B cell (primary cell): ENCODE results near the gene PLVAP. TPM values are rescaled to one million over a fixed set of nuclear protein-coding genes. Genes with fewer than 3 reads are reported as not detected.

Source experiments
- ATAC-seq: fragments of 200-7000 bp; cut with Tn5 transposase; one replicate; pipeline ENCODE4 v1.10.0; 2021; ENCODE audit warnings: low read depth, mild to moderate bottlenecking, moderate number of reproducible peaks, moderate library complexity
- CTCF ChIA-PET: fragments of 350-600 bp; sonication (Branson Sonifier 250); formaldehyde crosslinking; loops from one replicate; lab custom pipeline; 2021; ENCODE audit warnings: antibody characterized with exemption, inconsistent platforms; lab: Charles Lee
- POLR2A ChIA-PET: fragments of 350-600 bp; sonication (Branson Sonifier 250); formaldehyde crosslinking; loops from one replicate; lab custom pipeline; 2021; ENCODE audit warnings: antibody characterized with exemption; lab: Charles Lee
- DNase-seq: peaks from one replicate; pipeline ENCODE4 v3.0.0; 2013
- H2AFZ ChIP-seq: 2 replicates; pipeline ENCODE4 v1.6.1; 2012; ENCODE audit warnings: mild to moderate bottlenecking, low read depth, low read length; ENCODE audit not compliant: insufficient read depth, poor library complexity, severe bottlenecking
- H3K27ac ChIP-seq, 2 donors: 1 replicate in 1 of 2; 2 replicates in 1 of 2; pipeline ENCODE4 v1.5.1; 2012 to 2013; ENCODE audit warnings: low read length in 2 of 2, mild to moderate bottlenecking in 2 of 2, moderate library complexity in 1 of 2
- H3K27me3 ChIP-seq, 4 experiments: fragments of 200-600 bp in 1 of 4; sonication (generic) in 1 of 4; replicated peaks in 1 of 4; 1 replicate in 2 of 4; 2 replicates in 2 of 4; pipeline versions ENCODE4 v1.6.1 to v1.7.0; 2013 to 2016; ENCODE audit warnings: low read length in 3 of 4, mild to moderate bottlenecking in 2 of 4, mixed read lengths in 1 of 4, moderate library complexity in 1 of 4; ENCODE audit not compliant: insufficient read depth in 4 of 4, control insufficient read depth in 3 of 4; ENCODE audit errors: control extremely low read depth in 1 of 4
- H3K36me3 ChIP-seq, 2 experiments: replicated peaks in 1 of 2; 1 replicate in 1 of 2; 2 replicates in 1 of 2; pipeline versions ENCODE4 v1.6.1 to v1.7.1; 2013; ENCODE audit warnings: low read length in 1 of 2; ENCODE audit not compliant: insufficient read depth in 2 of 2, control insufficient read depth in 1 of 2; ENCODE audit errors: control extremely low read depth in 1 of 2, extremely low read depth in 1 of 2
- H3K4me1 ChIP-seq, 2 donors: fragments of 200-600 bp in 1 of 2; sonication (generic) in 1 of 2; 1 replicate in 1 of 2; 2 replicates in 1 of 2; pipeline versions ENCODE4 v1.5.1 to v1.6.1; 2013 to 2017; ENCODE audit warnings: low read length in 2 of 2; ENCODE audit not compliant: control insufficient read depth in 2 of 2, insufficient read depth in 2 of 2
- H3K4me2 ChIP-seq: replicated peaks from 2 replicates; pipeline ENCODE3; 2012; ENCODE audit warnings: mild to moderate bottlenecking, low read depth, low read length; ENCODE audit not compliant: poor library complexity, severe bottlenecking
- H3K4me3 ChIP-seq, 5 experiments: fragments of 200-600 bp in 1 of 5; sonication (generic) in 1 of 5; 1 replicate in 3 of 5; 2 replicates in 2 of 5; pipeline versions ENCODE4 v1.5.1 to v1.7.0; 2011 to 2016; ENCODE audit warnings: low read length in 4 of 5, mild to moderate bottlenecking in 4 of 5, low read depth in 2 of 5, control low read depth in 1 of 5, moderate library complexity in 1 of 5; ENCODE audit not compliant: insufficient read depth in 1 of 5; ENCODE audit errors: control extremely low read depth in 1 of 5, extremely low read depth in 1 of 5
- H3K79me2 ChIP-seq: fragments of 200-600 bp; sonication (generic); one replicate; pipeline ENCODE4 v1.6.0; 2016; ENCODE audit warnings: low read length; ENCODE audit not compliant: control insufficient read depth, insufficient read depth
- H3K9ac ChIP-seq: fragments of 200-600 bp; sonication (generic); 2 replicates; pipeline ENCODE4 v1.6.1; 2017; ENCODE audit warnings: mild to moderate bottlenecking, low read length, moderate library complexity
- H3K9me3 ChIP-seq, 3 donors: one replicate each; pipeline versions ENCODE4 v1.6.1 to v1.7.1; 2013; ENCODE audit warnings: low read length in 2 of 3; ENCODE audit not compliant: control insufficient read depth in 2 of 3, insufficient read depth in 1 of 3; ENCODE audit errors: control extremely low read depth in 1 of 3
- H4K20me1 ChIP-seq: 2 replicates; pipeline ENCODE4 v1.6.0; 2012; ENCODE audit warnings: mild to moderate bottlenecking, low read length; ENCODE audit not compliant: insufficient read depth, control insufficient read depth, poor library complexity, severe bottlenecking
- H3K27ac Mint-ChIP-seq: one replicate; pipeline ENCODE4 v1.8.0; 2021; ENCODE audit warnings: mixed read lengths
- H3K27me3 Mint-ChIP-seq: one replicate; pipeline ENCODE4 v1.8.0; 2021; ENCODE audit warnings: mixed read lengths
- H3K4me1 Mint-ChIP-seq: one replicate; pipeline ENCODE4 v1.8.0; 2021; ENCODE audit warnings: mixed read lengths
- H3K4me3 Mint-ChIP-seq: one replicate; pipeline ENCODE4 v1.8.0; 2021; ENCODE audit warnings: mixed read lengths
- H3K9me3 Mint-ChIP-seq: one replicate; pipeline ENCODE4 v1.8.0; 2022; ENCODE audit warnings: mixed read lengths; ENCODE audit not compliant: insufficient read depth
- CTCF ChIP-seq: fragments of 200-600 bp; IDR thresholded peaks from one replicate; pipeline ENCODE4 v1.8.0; 2022; ENCODE audit warnings: antibody characterized with exemption, mild to moderate bottlenecking
- EZH2 ChIP-seq: IDR thresholded peaks from 2 replicates; pipeline ENCODE4 v1.6.1; 2012; ENCODE audit warnings: borderline replicate concordance, low read depth, mild to moderate bottlenecking, moderate library complexity, low read length; ENCODE audit not compliant: insufficient read depth, poor library complexity, severe bottlenecking
- WGBS: methylation state at CpG from one replicate; pipeline ENCODE4 v1.1.5; 2013; ENCODE audit warnings: missing lambda C conversion rate; ENCODE audit not compliant: insufficient coverage; 5-methylcytosine and 5-hydroxymethylcytosine counted together
- intact Hi-C: fragments of 100-400 bp; cut with micrococcal nuclease; formaldehyde crosslinking; loops from one replicate; pipeline ENCODE4 v1.10.0; 2022
- polyA plus RNA-seq: library from polyadenylated mRNA; depleted of rRNA; stranded (reverse); fragments of >200 nt; gene quantifications from 2 replicates; pipeline ENCODE4 v1.2.3, GENCODE V29; 2012
- total RNA-seq, 2 donors: library from RNA; stranded (reverse); fragments of 120-200 nt in 1 of 2; gene quantifications; 1 replicate in 1 of 2; 2 replicates in 1 of 2; pipeline versions ENCODE4 v1.2.3 to v1.2.4, GENCODE V29; 2013 to 2022

The PLVAP gene
- total and polyA plus RNA-seq, 2 donors (not counting 1 experiment from before 2014, with no cell fraction given) = 0.06 TPM; not detected in 1

- Histone ChIP-seq H3K9me3 (no peaks in the 10 kb centered on the region), H3K79me2 (peaks cover 6% of the 10 kb centered on the region), H2AFZ (peak within 1 kb of the TSS; percentile 94), H3K4me2 (peak within 1 kb of the TSS; percentile 98), H3K9ac (peak within 1 kb of the TSS; percentile 74), H3K36me3 (peaks cover 0 to 4% of the 10 kb centered on the region in 2 experiments), H3K27me3 (no peaks in the 10 kb centered on the region), H3K27ac (peak within 1 kb of the TSS; percentile 33 to 60), H4K20me1 (no peaks in the 10 kb centered on the region), H3K4me3 (peak within 1 kb of the TSS; percentile 71 to 89 (median 76)), H3K4me1 (peaks cover 12 to 16% of the 10 kb centered on the region in 2 donors)
- under 1% methylated on average over 85 of the region's 85 CpGs for WGBS
- ATAC-seq = peak; percentile 97
- TF ChIP-seq EZH2 (no peak), CTCF (no peak)
- Mint-ChIP-seq H3K27me3 (no peaks in the 10 kb centered on the region), H3K27ac (peak within 1 kb of the TSS; percentile 93), H3K9me3 (no peaks in the 10 kb centered on the region), H3K4me1 (peaks cover 15% of the 10 kb centered on the region), H3K4me3 (peak within 1 kb of the TSS; percentile 96)
- peak; percentile 98 for DNase-seq
- CTCF ChIA-PET = interaction anchor here (1.0 to 1.8 kb wide), 6 partner anchors 13 to 184 kb away, joined by 3 to 8 read pairs (median 3); partner anchors contain the start of gene BST2
- intact Hi-C loops = loop anchor here (1.0 kb wide), 7 partner anchors 15 to 194 kb away; partner anchors contain the start of genes BST2, DDA1, GTPBP3 and MRPL34
- POLR2A ChIA-PET = interaction anchor here (0.6 to 1.9 kb wide), 11 partner anchors 11 to 786 kb away, joined by 3 to 10 read pairs (median 5); partner anchors contain the start of genes ANO8, BST2 and RPL18A
These were observed 42.7 kb upstream of the PLVAP start, which contains the start of gene MVB12A for GRCh38 chr19:17419621-17420474. MVB12A (plus strand) TSS chr19:17420047; CDS start chr19:17420136, 89 bp downstream.
